HepG2 (cell line): ENCODE data around the gene PRKCZ. TPM values are rescaled to one million over a fixed set of nuclear protein-coding genes. Genes with fewer than 3 reads are reported as not detected.

ENCODE experiments used
- ARNT2 ChIP-seq: sonication (generic); formaldehyde crosslinking; IDR thresholded peaks from 2 replicates; pipeline ENCODE4 v1.8.0; 2022; ENCODE audit warnings: mild to moderate bottlenecking, low read depth, missing genetic modification reagents, moderate library complexity
- CHD2 ChIP-seq: IDR thresholded peaks from 2 replicates; pipeline ENCODE4 v1.6.1; 2011; ENCODE audit warnings: low read depth, low read length, improper control_type of control experiment
- ELF1 ChIP-seq: sonication (generic); formaldehyde crosslinking; IDR thresholded peaks from 2 replicates; pipeline ENCODE4 v1.4.0; 2020; ENCODE audit warnings: missing genetic modification reagents
- ESRRA ChIP-seq: sonication (generic); formaldehyde crosslinking; IDR thresholded peaks from 2 replicates; pipeline ENCODE4 v1.5.1; 2020; ENCODE audit warnings: mild to moderate bottlenecking, low read depth, missing genetic modification reagents
- FOXJ3 ChIP-seq: sonication (generic); formaldehyde crosslinking; IDR thresholded peaks from 2 replicates; pipeline ENCODE4 v1.4.0; 2020; ENCODE audit warnings: missing genetic modification reagents, mild to moderate bottlenecking, borderline replicate concordance
- HDAC2 ChIP-seq: sonication (generic); formaldehyde crosslinking; IDR thresholded peaks from 2 replicates; pipeline ENCODE4 v1.4.0; 2020; ENCODE audit warnings: missing genetic modification reagents
- HNRNPUL1 ChIP-seq: fragments of 200-400 bp; formaldehyde crosslinking; IDR thresholded peaks from 2 replicates; pipeline ENCODE4 v1.6.1; 2017; ENCODE audit warnings: low read depth, mild to moderate bottlenecking, low read length, moderate library complexity
- PHF8 ChIP-seq: sonication (generic); formaldehyde crosslinking; IDR thresholded peaks from 2 replicates; pipeline ENCODE4 v1.5.0; 2020; ENCODE audit warnings: missing genetic modification reagents
- RFXANK ChIP-seq: IDR thresholded peaks from 2 replicates; pipeline ENCODE4 v1.6.1; 2016
- THAP11 ChIP-seq: IDR thresholded peaks from 2 replicates; pipeline ENCODE4 v1.6.1; 2016; ENCODE audit warnings: missing biosample characterization, missing genetic modification reagents
- ZBTB3 ChIP-seq: sonication (generic); formaldehyde crosslinking; IDR thresholded peaks from 2 replicates; pipeline ENCODE4 v1.4.0; 2020; ENCODE audit warnings: low read depth, mild to moderate bottlenecking, moderate library complexity, missing genetic modification reagents, borderline replicate concordance
- ZFX ChIP-seq: sonication (generic); formaldehyde crosslinking; IDR thresholded peaks from 2 replicates; pipeline ENCODE4 v1.4.0; 2020; ENCODE audit warnings: mild to moderate bottlenecking, low read depth, missing genetic modification reagents, moderate library complexity
- ZFYVE20 ChIP-seq: sonication (generic); formaldehyde crosslinking; IDR thresholded peaks from 2 replicates; pipeline ENCODE4 v1.8.0; 2023; ENCODE audit warnings: low read depth, mild to moderate bottlenecking, moderate library complexity, missing genetic modification reagents, borderline replicate concordance
- ZNF292 ChIP-seq: sonication (generic); formaldehyde crosslinking; IDR thresholded peaks from 2 replicates; pipeline ENCODE4 v1.8.1; 2022; ENCODE audit warnings: mild to moderate bottlenecking, low read depth, missing genetic modification reagents, borderline replicate concordance
- ZNF30 ChIP-seq: sonication (generic); formaldehyde crosslinking; IDR thresholded peaks from 2 replicates; pipeline ENCODE4 v1.5.0; 2020; ENCODE audit warnings: mild to moderate bottlenecking, missing genetic modification reagents
- ZNF614 ChIP-seq: IDR thresholded peaks from 2 replicates; pipeline ENCODE4 v1.6.1; 2018; ENCODE audit warnings: missing biosample characterization, missing genetic modification reagents, inconsistent platforms, borderline replicate concordance
- polyA plus RNA-seq, 8 experiments: library from polyadenylated mRNA; depleted of rRNA in 3 of 8; stranded (reverse) in 7 of 8; unstranded in 1 of 8; fragments of >200 nt; fragmentation: Illumina TruSeq in 4 of 8; extraction: Trizol in 4 of 8; gene quantifications; 2 replicates each; pipeline versions ENCODE4 v1.2.1 to v1.2.3, GENCODE V29; 2011 to 2016; ENCODE audit warnings: low read depth in 4 of 8, missing spikeins in 1 of 8, mixed read lengths in 1 of 8; ENCODE audit not compliant: insufficient read depth in 1 of 8
- total RNA-seq, 5 experiments: library from RNA; depleted of rRNA; stranded (reverse); fragments of >200 nt; fragmentation: Illumina TruSeq; extraction: Trizol; gene quantifications; 2 replicates each; pipeline ENCODE4 v1.2.3, GENCODE V29; 2016; ENCODE audit warnings: low read depth in 1 of 5
- TF ChIP-seq, protein P1 (sequence below): sonication (generic); formaldehyde crosslinking; IDR thresholded peaks from 2 replicates; pipeline ENCODE4 v1.4.0; 2020; ENCODE audit warnings: missing genetic modification reagents
- TF ChIP-seq, protein P2 (sequence below), 2 experiments: fragments of 450-650 bp in 1 of 2; sonication (generic) in 1 of 2; formaldehyde crosslinking; IDR thresholded peaks; 2 replicates each; pipeline versions ENCODE4 v1.5.0 to v1.8.0; 2020 to 2022; ENCODE audit warnings: mild to moderate bottlenecking in 1 of 2, missing genetic modification reagents in 1 of 2
- TF ChIP-seq, protein P3 (sequence below): sonication (generic); formaldehyde crosslinking; IDR thresholded peaks from 2 replicates; pipeline ENCODE4 v1.4.0; 2020; ENCODE audit warnings: mild to moderate bottlenecking, missing genetic modification reagents
- TF ChIP-seq, protein P4 (sequence below): sonication (generic); formaldehyde crosslinking; IDR thresholded peaks from 2 replicates; pipeline ENCODE4 v1.8.1; 2023; ENCODE audit warnings: mild to moderate bottlenecking, missing genetic modification reagents, borderline replicate concordance
- TF ChIP-seq, protein P5 (sequence below): IDR thresholded peaks from 2 replicates; pipeline ENCODE4 v1.6.1; 2016
- TF ChIP-seq, protein P6 (sequence below): sonication (generic); formaldehyde crosslinking; IDR thresholded peaks from 2 replicates; pipeline ENCODE4 v1.5.1; 2020; ENCODE audit warnings: missing genetic modification reagents, mild to moderate bottlenecking, borderline replicate concordance
- TF ChIP-seq, protein P7 (sequence below): sonication (generic); formaldehyde crosslinking; IDR thresholded peaks from 2 replicates; pipeline ENCODE4 v1.8.0; 2022; ENCODE audit warnings: missing genetic modification reagents, low read depth, mild to moderate bottlenecking, borderline replicate concordance

PRKCZ gene
- total and polyA plus RNA-seq, 2 of the 13 experiments (the other 11 are each of a cell fraction or from before 2014, with no cell fraction given) = 34.7 to 85.2 TPM

DNA sequence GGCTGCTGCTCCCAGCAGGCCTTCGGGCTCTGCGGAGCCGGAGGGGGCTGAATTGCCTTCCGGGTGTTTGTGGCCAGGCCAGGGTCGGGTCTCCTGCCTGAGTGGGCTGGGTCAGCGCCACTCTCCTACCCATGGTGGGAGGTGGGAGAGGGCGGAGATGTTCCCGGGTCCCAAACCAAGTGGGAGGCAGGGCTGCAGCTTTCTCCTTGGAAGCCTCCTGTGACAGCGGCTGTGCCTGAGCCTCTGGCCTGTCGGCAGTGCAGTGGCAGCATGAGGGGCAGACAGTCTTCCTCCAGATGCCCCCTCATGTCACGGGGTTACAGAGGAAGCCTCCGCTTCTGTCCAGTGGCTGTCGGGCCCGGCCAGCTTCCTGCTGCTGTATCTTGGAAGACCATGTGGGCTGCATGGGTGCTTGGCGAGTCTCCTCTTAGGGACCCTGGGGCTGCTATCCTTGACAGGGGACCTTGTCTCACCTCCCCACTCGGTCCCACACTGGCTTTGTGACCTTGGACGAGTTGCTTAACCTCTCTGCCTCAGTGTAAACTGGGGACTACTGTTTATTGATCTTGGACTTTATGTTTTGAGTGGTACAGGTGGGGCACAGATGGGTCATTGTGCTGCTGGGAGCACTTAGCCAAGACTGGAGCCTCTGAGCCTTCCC lies 182.2 kb downstream of the PRKCZ start (continued):
- TF ChIP-seq, protein P1, sequence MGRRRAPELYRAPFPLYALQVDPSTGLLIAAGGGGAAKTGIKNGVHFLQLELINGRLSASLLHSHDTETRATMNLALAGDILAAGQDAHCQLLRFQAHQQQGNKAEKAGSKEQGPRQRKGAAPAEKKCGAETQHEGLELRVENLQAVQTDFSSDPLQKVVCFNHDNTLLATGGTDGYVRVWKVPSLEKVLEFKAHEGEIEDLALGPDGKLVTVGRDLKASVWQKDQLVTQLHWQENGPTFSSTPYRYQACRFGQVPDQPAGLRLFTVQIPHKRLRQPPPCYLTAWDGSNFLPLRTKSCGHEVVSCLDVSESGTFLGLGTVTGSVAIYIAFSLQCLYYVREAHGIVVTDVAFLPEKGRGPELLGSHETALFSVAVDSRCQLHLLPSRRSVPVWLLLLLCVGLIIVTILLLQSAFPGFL (CRISPR knock-in tag) = no peak
- no peak for TF ChIP-seq HNRNPUL1
- TF ChIP-seq ZNF614 = no peak
- no peak for TF ChIP-seq CHD2
- peak; percentile 7 for TF ChIP-seq THAP11
- peak; percentile 80; the same call in 1 of the 2 replicates for TF ChIP-seq FOXJ3
- TF ChIP-seq ZBTB3 = peak; percentile 59; the same call in 1 of the 2 replicates
- TF ChIP-seq, protein P2, sequence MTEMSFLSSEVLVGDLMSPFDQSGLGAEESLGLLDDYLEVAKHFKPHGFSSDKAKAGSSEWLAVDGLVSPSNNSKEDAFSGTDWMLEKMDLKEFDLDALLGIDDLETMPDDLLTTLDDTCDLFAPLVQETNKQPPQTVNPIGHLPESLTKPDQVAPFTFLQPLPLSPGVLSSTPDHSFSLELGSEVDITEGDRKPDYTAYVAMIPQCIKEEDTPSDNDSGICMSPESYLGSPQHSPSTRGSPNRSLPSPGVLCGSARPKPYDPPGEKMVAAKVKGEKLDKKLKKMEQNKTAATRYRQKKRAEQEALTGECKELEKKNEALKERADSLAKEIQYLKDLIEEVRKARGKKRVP (CRISPR knock-in tag; IDR thresholded peaks at IDR 0.05) = 0 out of 4 replicates have a peak, but pooled peaks of 1 of the 2 experiments have one; percentile 51
- TF ChIP-seq, protein P3, sequence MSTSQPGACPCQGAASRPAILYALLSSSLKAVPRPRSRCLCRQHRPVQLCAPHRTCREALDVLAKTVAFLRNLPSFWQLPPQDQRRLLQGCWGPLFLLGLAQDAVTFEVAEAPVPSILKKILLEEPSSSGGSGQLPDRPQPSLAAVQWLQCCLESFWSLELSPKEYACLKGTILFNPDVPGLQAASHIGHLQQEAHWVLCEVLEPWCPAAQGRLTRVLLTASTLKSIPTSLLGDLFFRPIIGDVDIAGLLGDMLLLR (CRISPR knock-in tag) = no peak; the same call in 1 of the 2 replicates
- TF ChIP-seq RFXANK (CRISPR knock-in tag) = no peak
- TF ChIP-seq ELF1 (CRISPR knock-in tag) = peak; percentile 26; the same call in 1 of the 2 replicates
- 0 out of 2 replicates have a peak, but pooled peaks have one; percentile 55 for TF ChIP-seq ARNT2 (CRISPR knock-in tag)
- TF ChIP-seq ZNF292 (CRISPR knock-in tag) = 0 out of 2 replicates have a peak, but pooled peaks have one; percentile 56
- TF ChIP-seq, protein P4, sequence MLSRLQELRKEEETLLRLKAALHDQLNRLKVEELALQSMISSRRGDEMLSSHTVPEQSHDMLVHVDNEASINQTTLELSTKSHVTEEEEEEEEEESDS (CRISPR knock-in tag) = no peak
- TF ChIP-seq, protein P5, sequence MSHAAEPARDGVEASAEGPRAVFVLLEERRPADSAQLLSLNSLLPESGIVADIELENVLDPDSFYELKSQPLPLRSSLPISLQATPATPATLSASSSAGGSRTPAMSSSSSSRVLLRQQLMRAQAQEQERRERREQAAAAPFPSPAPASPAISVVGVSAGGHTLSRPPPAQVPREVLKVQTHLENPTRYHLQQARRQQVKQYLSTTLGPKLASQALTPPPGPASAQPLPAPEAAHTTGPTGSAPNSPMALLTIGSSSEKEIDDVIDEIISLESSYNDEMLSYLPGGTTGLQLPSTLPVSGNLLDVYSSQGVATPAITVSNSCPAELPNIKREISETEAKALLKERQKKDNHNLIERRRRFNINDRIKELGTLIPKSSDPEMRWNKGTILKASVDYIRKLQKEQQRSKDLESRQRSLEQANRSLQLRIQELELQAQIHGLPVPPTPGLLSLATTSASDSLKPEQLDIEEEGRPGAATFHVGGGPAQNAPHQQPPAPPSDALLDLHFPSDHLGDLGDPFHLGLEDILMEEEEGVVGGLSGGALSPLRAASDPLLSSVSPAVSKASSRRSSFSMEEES = peak; percentile 41; the same call in 1 of the 2 replicates
- TF ChIP-seq, protein P6, sequence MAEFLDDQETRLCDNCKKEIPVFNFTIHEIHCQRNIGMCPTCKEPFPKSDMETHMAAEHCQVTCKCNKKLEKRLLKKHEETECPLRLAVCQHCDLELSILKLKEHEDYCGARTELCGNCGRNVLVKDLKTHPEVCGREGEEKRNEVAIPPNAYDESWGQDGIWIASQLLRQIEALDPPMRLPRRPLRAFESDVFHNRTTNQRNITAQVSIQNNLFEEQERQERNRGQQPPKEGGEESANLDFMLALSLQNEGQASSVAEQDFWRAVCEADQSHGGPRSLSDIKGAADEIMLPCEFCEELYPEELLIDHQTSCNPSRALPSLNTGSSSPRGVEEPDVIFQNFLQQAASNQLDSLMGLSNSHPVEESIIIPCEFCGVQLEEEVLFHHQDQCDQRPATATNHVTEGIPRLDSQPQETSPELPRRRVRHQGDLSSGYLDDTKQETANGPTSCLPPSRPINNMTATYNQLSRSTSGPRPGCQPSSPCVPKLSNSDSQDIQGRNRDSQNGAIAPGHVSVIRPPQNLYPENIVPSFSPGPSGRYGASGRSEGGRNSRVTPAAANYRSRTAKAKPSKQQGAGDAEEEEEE (CRISPR knock-in tag) = no peak
- TF ChIP-seq ZFX (CRISPR knock-in tag) = peak; percentile 53
- TF ChIP-seq HDAC2 = peak; percentile 87
- TF ChIP-seq ESRRA (CRISPR knock-in tag) = peak; percentile 81
- TF ChIP-seq, protein P7, sequence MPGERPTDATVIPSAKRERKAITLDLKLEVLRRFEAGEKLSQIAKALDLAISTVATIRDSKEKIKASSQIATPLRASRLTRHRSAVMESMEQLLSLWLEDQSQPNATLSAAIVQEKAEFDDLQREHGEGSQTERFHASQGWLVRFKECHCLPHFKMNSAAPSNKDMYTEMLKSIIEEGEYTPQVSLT = no peak
- TF ChIP-seq ZFYVE20 (CRISPR knock-in tag) = no peak
- no peak for TF ChIP-seq ZNF30 (CRISPR knock-in tag)
- TF ChIP-seq PHF8 (CRISPR knock-in tag) = no peak
